Measurements from ENCODE around the gene TNNI3K.

The TNNI3K gene

DNA sequence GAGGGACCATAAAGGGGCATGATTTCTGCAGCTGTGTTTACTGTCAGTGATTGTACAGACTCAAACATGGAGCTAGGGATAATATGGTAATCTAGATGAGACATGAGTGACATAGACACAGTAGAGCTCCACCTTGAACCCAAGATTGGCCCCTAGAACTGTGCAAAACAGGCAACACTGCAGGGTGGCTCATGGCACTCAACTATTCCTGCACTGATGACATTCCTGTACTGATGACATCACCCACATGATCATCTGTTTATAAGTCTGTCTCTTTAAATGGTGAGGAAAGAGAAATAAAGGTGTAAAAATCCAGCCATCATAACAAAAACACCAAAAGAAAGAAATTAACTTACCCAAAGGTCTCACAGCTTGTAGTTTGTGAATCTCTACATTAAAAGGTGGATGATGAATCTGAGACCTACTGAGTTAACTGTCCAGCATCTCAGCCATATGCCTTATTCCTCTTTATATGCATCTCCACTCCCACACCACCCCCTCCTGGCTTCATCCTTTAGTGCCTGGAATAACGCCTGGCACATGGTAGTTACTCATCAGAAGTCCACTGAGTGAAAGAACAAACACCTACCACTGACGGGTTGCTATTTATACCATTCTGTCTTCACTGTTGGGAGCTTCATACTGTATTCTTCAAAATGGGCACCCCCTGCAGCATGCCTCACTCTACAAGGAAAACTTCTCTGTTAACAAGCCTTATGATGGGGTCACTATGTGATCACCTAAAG is 277.2 kb downstream of the TNNI3K start, which contains the start of gene LRRC53:
Gene LRRC53 (minus strand): TSS at position 442 of the 746 bp plus-strand sequence. CDS start 29,262 bp downstream, outside the sequence.
- intact Hi-C loops (cut with DNase I; ENCODE audit: low total_unique reads) = no loop called here
- no peak for DNase-seq
- TF ChIP-seq, protein P1, sequence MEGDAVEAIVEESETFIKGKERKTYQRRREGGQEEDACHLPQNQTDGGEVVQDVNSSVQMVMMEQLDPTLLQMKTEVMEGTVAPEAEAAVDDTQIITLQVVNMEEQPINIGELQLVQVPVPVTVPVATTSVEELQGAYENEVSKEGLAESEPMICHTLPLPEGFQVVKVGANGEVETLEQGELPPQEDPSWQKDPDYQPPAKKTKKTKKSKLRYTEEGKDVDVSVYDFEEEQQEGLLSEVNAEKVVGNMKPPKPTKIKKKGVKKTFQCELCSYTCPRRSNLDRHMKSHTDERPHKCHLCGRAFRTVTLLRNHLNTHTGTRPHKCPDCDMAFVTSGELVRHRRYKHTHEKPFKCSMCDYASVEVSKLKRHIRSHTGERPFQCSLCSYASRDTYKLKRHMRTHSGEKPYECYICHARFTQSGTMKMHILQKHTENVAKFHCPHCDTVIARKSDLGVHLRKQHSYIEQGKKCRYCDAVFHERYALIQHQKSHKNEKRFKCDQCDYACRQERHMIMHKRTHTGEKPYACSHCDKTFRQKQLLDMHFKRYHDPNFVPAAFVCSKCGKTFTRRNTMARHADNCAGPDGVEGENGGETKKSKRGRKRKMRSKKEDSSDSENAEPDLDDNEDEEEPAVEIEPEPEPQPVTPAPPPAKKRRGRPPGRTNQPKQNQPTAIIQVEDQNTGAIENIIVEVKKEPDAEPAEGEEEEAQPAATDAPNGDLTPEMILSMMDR (IDR thresholded peaks at IDR 0.05) = no peak

DNA sequence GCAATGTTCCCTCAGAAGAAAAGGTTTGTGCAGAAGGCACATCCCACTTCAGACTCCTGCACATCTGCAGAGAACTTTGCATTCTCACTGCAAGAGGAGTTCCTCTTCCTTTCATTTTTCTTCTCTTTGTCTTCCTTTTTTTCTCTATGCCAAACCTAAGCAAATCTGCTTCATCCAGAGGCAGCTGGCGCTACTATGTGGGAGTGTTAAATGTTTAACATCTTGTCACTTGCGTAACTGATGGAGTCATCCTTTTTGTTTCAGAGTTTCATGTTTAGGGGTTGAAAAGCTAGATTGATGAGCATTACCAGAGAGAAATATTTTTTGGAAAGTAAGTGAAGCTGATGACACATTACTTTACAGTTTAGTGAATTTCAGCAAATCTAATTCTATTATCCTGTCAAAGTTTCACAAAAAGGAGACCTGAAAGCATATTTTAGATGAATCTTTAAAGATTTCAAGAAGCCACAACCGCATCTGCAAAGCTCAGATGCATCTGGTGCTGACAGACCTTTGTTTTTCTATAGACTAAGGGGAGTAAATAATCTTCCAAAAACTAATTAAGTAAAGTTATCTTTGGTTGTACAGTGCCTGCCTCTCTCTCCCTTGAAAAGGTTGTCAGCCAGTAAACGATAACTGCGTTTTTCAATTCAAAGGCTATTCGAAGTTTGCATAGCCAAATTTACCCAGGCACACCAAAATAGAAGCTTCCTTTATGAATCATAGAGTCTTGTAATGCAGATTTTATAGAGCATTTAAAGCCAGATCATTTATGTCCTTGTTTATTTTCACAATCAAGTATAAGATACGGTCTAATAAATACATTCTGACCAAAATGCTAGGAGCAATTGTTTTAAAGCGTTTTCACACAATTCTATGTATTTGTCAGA is 278.5 kb downstream of the TNNI3K start:
- no peak for DNase-seq
- TF ChIP-seq, protein P1 (IDR thresholded peaks at IDR 0.05) = no peak
- Histone ChIP-seq H3K27me3 (no peaks in the 10 kb centered on the region), H3K27ac (no peak overlapping the region), H3K9me3 (no peaks in the 10 kb centered on the region), H3K4me3 (no peak overlapping the region), H3K36me3 (no peaks in the 10 kb centered on the region), H3K4me1 (no peaks in the 10 kb centered on the region)
- intact Hi-C loops (cut with DNase I; ENCODE audit: low total_unique reads) = no loop called here

More for the DNA sequence above, 277.2 kb downstream of the TNNI3K start, which contains the start of gene LRRC53:
- H3K36me3 ChIP-seq = no peaks in the 10 kb centered on the region
- H3K4me1 ChIP-seq = no peaks in the 10 kb centered on the region
- H3K9me3 ChIP-seq = no peaks in the 10 kb centered on the region
- H3K27ac ChIP-seq = no peak within 1 kb of the TSS
- H3K4me3 ChIP-seq = no peak within 1 kb of the TSS
- no peaks in the 10 kb centered on the region for H3K27me3 ChIP-seq

DNA sequence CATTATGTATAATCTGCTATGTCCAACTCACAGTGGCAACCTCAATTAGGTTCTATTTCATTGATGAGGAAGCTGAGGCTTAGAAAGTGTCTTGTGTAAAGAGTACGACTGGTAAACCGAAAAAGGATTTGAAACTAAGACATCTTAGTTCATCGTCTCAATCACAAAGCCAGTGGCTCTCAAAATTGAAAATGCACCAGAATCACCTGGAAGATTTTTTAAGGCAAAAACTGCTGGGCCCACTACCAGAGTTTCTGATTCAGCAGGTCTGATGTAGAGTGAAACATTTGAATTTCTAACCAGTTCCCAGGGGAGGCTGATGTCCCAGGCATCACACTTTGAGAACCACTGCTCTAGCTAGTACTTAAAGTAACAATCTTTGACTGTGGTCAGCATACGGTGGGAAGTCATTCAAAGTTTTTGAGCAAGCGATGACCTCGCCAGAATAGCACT is 282.4 kb downstream of the TNNI3K start:
- H3K27me3 ChIP-seq = no peaks in the 10 kb centered on the region
- no peak overlapping the region for H3K27ac ChIP-seq
- TF ChIP-seq, protein P1 (IDR thresholded peaks at IDR 0.05) = no peak
- H3K9me3 ChIP-seq = no peaks in the 10 kb centered on the region
- H3K4me3 ChIP-seq = no peak overlapping the region
- H3K4me1 ChIP-seq = no peaks in the 10 kb centered on the region
- DNase-seq = no peak
- H3K36me3 ChIP-seq = no peaks in the 10 kb centered on the region
- intact Hi-C loops (cut with DNase I; ENCODE audit: low total_unique reads) = no loop called here

DNA sequence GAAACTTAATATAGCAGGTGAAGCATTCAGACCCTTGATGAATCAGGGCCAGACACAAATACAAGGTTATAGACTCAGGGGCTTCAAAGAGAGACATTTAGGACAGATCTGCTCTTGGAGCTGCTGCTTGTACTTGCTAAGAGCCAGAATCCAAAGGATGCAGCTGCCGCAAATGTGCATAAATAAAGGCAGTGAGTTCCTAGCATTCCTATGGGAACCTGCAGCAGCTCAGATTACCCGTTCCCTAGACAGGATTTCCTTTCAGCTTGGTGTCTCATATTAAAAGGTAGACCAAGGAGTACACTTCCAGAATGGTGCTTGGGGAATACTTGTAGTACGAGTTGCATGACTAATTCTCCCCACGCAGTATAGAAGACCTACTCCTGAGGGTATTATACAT is 287.0 kb downstream of the TNNI3K start:
- no peak overlapping the region for H3K4me3 ChIP-seq
- H3K27ac ChIP-seq = no peak overlapping the region
- intact Hi-C loops (cut with DNase I; ENCODE audit: low total_unique reads) = no loop called here
- no peaks in the 10 kb centered on the region for H3K4me1 ChIP-seq
- no peaks in the 10 kb centered on the region for H3K27me3 ChIP-seq
- no peaks in the 10 kb centered on the region for H3K36me3 ChIP-seq
- no peak for DNase-seq
- no peaks in the 10 kb centered on the region for H3K9me3 ChIP-seq
- TF ChIP-seq, protein P1 (IDR thresholded peaks at IDR 0.05) = no peak

DNA sequence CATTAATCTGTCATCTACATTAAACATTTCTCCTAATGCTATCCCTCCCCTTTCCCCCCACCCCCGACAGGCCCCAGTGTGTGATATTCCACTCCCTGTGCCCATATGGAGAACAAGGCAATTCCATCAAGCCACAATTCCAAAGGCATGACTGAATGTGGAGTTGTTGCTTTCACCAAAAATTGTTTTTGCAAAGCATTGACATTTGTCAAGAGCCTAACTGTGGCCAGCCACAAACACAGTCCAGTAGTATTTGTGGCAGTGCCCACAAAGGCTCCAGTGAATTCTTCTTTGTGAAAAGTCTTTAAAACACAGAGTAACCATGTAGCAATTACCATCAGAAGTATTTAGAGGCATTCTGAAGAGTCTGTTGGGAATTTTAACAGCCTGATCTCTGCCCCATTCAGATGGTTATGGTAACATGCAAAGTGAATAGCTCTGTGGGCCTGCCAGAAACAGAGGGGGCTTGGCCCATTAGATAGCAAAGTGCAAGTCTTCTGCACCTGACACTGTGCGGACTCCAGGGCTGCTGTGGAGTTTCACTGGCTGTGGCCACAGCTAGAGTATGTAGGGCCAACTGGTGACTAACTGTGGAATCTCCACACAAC is 288.8 kb downstream of the TNNI3K start:
- Histone ChIP-seq H3K27me3 (no peaks in the 10 kb centered on the region), H3K36me3 (no peaks in the 10 kb centered on the region), H3K9me3 (no peaks in the 10 kb centered on the region), H3K27ac (no peak overlapping the region), H3K4me3 (no peak overlapping the region), H3K4me1 (no peaks in the 10 kb centered on the region)
- intact Hi-C loops (cut with DNase I; ENCODE audit: low total_unique reads) = no loop called here
- DNase-seq = no peak
- TF ChIP-seq, protein P1 (IDR thresholded peaks at IDR 0.05) = no peak

Data from tibial artery (tissue), 4 donors.